HL-60 (cell line): ENCODE measurements around the gene GPR153.

Experiments used
- CTCF ChIP-seq: IDR thresholded peaks from one replicate; pipeline ENCODE4 v1.5.1; 2011; ENCODE audit warnings: low read length, control low read depth, inconsistent platforms; ENCODE audit not compliant: insufficient read depth
- POLR2AphosphoS5 ChIP-seq: IDR thresholded peaks from 2 replicates; pipeline ENCODE4 v1.6.1; 2012; ENCODE audit warnings: low read depth
- REST ChIP-seq: IDR thresholded peaks from 2 replicates; pipeline ENCODE4 v1.6.1; 2012; ENCODE audit warnings: low read depth; ENCODE audit not compliant: insufficient replicate concordance

GRCh38 chr1:6278263-6278662, 17.4 kb upstream of the GPR153 start:
- TF ChIP-seq POLR2AphosphoS5 (no peak), REST (no peak), CTCF (no peak)
